ENCODE measurements around the gene AFF3.

AFF3 gene

DNA sequence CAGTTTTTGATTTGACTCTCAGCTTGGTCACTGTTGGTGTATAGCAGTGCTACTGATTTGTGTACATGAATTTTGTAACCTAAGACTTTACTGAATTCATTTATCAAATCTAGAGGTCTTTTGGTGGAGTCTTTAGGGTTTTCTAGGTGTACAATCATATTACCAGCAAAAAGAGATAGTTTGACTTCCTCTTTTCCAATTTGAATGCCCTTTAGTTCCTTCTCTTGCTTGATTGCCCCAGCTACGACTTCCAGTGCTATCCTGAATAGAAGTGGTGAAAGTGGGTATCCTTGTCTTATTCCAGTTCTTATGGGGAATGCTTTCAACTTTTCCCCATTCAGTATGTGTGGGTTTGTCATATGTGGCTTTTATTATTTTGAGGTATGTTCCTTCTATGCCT lies 339.7 kb downstream of the AFF3 start:
- Histone ChIP-seq H3K27me3 (ENCODE audit: control insufficient read depth, insufficient read depth, low read length) (no peaks in the 10 kb centered on the region), H3K4me1 (ENCODE audit: control insufficient read depth, insufficient read depth, low read length) (no peaks in the 10 kb centered on the region), H3K36me3 (ENCODE audit: control insufficient read depth, insufficient read depth, low read length) (no peaks in the 10 kb centered on the region), H3K9me3 (ENCODE audit: control insufficient read depth, low read length) (no peaks in the 10 kb centered on the region), H3K4me3 (ENCODE audit: low read length) (no peak overlapping the region), H3K9ac (ENCODE audit: low read length) (no peak overlapping the region)

DNA sequence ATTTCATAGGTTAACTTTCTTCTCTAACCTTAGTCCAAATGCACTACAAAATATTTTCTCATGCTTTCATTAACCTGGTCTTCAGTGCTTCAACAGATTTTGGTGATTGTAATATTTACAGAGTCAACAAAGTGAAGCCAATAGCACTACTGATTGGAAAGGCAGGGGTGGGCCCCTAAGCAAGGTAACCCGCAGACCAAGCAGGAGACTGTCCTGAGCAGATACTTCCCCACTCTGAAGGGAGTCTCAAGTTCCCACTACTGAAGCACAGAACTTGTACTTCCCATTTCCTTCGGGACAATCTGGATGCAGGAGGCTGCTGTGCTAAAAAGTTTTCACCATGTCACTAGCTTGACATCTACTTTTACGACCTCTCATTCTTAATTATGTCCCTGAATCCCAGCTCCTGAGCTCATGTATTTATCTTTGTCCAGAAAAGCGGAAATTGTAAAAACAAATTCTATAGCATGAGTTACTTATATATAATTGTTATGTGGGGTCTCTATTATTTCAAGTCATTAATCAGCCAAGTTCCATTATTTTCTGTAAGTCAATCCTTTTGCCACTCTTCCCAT lies 341.0 kb downstream of the AFF3 start:
- H3K9me3 ChIP-seq (ENCODE audit: control insufficient read depth, low read length) = no peaks in the 10 kb centered on the region

DNA sequence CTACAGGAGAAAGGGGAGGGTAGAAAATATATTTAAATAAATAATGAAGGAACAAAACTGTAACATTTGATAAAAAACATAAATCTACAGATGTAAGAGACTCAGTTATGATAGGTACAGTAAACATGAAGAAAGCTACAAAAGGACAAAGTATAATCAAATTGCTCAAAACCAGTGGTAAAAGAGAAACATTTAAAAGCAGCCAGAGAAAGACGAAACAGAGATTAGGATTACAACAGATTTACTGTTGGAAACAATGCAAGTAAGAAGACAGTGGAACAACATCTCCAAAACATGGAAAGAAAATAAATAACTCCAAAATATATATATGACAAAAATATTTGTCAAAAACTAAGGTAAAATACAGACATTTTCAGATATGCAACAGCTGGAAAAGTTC lies 344.9 kb downstream of the AFF3 start:
- Histone ChIP-seq H3K9me3 (ENCODE audit: control insufficient read depth, low read length) (no peaks in the 10 kb centered on the region), H3K36me3 (ENCODE audit: control insufficient read depth, insufficient read depth, low read length) (no peaks in the 10 kb centered on the region), H3K4me1 (ENCODE audit: control insufficient read depth, insufficient read depth, low read length) (no peaks in the 10 kb centered on the region), H3K27me3 (ENCODE audit: control insufficient read depth, insufficient read depth, low read length) (no peaks in the 10 kb centered on the region), H3K9ac (ENCODE audit: low read length) (no peak overlapping the region), H3K4me3 (ENCODE audit: low read length) (no peak overlapping the region)

More for the DNA sequence above, 341.0 kb downstream of the AFF3 start:
- Histone ChIP-seq H3K36me3 (ENCODE audit: control insufficient read depth, insufficient read depth, low read length) (no peaks in the 10 kb centered on the region), H3K27me3 (ENCODE audit: control insufficient read depth, insufficient read depth, low read length) (no peaks in the 10 kb centered on the region), H3K9ac (ENCODE audit: low read length) (no peak overlapping the region), H3K4me1 (ENCODE audit: control insufficient read depth, insufficient read depth, low read length) (no peaks in the 10 kb centered on the region), H3K4me3 (ENCODE audit: low read length) (no peak overlapping the region)

DNA sequence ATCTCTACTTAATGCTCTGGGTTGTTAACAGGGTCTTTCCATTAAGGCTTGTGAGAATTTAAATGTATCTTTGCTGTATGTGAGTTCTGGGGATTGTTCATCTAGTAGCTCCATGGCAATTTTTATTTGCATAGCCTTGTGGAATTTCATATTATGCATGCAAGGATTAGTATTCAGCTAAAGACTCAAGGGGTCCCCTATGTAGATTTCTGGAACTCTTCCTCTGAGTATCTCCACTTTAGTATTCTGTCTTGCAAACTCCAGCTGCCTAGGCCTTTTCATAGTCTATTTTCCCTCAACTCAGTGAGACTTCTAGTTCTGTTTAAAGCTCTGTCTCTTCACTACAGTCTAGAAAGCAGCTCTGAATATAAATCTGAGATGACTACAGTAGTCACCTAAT lies 348.0 kb downstream of the AFF3 start:
- Histone ChIP-seq H3K4me3 (ENCODE audit: low read length) (no peak overlapping the region), H3K36me3 (ENCODE audit: control insufficient read depth, insufficient read depth, low read length) (no peaks in the 10 kb centered on the region), H3K4me1 (ENCODE audit: control insufficient read depth, insufficient read depth, low read length) (no peaks in the 10 kb centered on the region), H3K27me3 (ENCODE audit: control insufficient read depth, insufficient read depth, low read length) (no peaks in the 10 kb centered on the region), H3K9me3 (ENCODE audit: control insufficient read depth, low read length) (no peaks in the 10 kb centered on the region), H3K9ac (ENCODE audit: low read length) (no peak overlapping the region)

DNA sequence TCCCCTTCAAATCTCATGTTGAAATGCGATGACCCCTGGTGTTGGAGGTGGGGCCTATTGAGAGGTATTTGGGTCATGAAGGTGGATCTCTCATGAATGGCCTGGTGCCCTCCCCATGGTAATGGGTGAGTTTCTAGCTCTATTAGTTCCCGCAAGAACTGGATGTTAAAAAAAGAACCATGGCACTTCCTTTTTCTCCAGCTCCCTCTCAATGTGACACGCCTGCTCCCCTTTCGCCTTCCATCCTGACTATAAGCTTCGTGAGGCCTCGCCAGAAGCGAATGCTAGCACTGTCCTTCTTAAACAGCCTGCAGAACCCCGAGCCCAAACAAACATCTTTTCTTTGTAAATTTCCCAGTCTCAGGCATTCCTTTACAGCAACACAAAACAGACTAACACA lies 349.4 kb downstream of the AFF3 start:
- H3K4me3 ChIP-seq (ENCODE audit: low read length) = no peak overlapping the region
- no peaks in the 10 kb centered on the region for H3K4me1 ChIP-seq (ENCODE audit: control insufficient read depth, insufficient read depth, low read length)
- H3K9me3 ChIP-seq (ENCODE audit: control insufficient read depth, low read length) = no peaks in the 10 kb centered on the region
- no peak overlapping the region for H3K9ac ChIP-seq (ENCODE audit: low read length)
- H3K36me3 ChIP-seq (ENCODE audit: control insufficient read depth, insufficient read depth, low read length) = no peaks in the 10 kb centered on the region
- H3K27me3 ChIP-seq (ENCODE audit: control insufficient read depth, insufficient read depth, low read length) = no peaks in the 10 kb centered on the region

DNA sequence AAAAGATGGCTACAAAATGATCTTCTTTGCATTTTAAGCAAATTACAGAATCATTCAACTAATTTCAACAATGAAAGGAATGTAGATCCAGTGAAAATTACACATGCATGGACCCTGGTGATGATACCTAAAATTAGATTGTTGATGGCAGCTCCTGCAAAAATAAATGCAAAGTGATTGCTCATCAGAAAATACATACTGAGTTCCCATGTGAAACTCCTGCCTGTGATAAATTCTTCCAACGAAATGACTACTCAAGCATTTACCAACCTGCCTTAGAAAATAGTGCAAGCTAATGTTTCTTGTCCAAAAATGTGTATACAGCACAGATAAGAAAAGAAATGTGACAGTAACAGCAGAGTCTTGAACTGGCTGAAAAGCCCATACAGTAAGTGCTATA lies 352.5 kb downstream of the AFF3 start:
- H3K9me3 ChIP-seq (ENCODE audit: control insufficient read depth, low read length) = no peaks in the 10 kb centered on the region
- no peaks in the 10 kb centered on the region for H3K4me1 ChIP-seq (ENCODE audit: control insufficient read depth, insufficient read depth, low read length)
- no peaks in the 10 kb centered on the region for H3K36me3 ChIP-seq (ENCODE audit: control insufficient read depth, insufficient read depth, low read length)
- H3K9ac ChIP-seq (ENCODE audit: low read length) = no peak overlapping the region
- no peak overlapping the region for H3K4me3 ChIP-seq (ENCODE audit: low read length)
- H3K27me3 ChIP-seq (ENCODE audit: control insufficient read depth, insufficient read depth, low read length) = no peaks in the 10 kb centered on the region

DNA sequence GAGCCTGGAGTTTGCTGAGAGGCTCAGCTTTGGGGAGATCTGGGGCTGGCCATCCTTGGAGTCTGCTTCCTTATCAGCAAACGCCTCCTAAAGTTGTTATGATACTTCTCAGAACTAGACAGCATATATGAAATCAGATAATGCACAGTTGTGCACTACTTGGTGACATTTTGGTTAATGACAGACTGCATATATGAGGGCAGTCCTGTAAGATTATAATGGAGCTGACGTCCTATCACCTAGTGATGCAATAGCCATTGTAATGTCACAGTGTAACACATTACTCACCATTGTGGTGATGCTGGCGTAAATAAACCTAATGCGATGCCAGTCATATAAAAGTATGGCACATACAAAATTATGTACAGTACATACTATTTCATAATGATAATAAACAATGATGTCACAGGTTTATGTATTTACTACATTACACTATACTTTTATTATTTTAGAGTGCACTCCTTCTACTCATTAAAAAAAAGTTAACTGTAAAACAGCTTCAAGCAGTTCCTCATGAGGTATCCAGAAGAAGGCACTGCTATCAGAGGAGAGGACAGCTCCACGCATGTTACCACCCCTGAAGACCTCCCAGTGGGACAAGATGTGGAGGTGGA lies 354.5 kb downstream of the AFF3 start:
- H3K4me1 ChIP-seq (ENCODE audit: control insufficient read depth, insufficient read depth, low read length) = no peaks in the 10 kb centered on the region

DNA sequence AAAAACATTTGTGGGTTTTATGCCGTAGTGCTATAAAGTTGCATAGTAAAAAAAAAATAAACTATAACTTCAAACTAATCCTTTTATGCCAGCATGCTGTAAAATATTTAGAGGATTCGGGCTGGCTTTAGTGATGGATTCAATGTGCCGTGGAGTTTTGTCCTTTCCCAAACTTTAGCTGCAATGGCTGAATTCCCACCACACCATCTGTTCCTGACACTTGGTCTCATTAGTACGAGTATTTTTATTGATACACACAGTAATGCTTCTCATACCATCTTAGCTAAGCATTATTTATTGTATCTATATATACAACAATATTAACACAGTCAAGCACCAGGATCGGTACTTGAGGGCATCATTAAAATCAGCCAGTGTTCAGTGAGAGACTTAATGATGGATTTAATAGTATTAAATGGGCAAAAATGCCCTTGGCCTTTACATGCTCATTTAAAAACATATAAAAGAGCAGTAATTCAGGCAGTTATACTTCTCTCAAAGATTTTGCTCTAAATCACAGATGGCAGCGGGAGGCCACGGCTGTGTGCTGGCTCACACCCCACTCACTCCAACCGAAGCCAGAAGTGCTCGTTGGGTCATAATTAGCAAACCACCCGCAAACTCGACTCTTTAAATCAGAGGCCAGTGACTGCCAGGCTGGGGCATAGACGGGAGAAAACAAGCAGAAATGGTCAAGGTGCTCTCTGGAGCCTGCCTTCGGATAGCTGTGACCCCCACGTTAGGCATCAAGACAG lies 355.6 kb downstream of the AFF3 start:
- Histone ChIP-seq H3K27me3 (ENCODE audit: control insufficient read depth, insufficient read depth, low read length) (no peaks in the 10 kb centered on the region), H3K9ac (ENCODE audit: low read length) (no peak overlapping the region), H3K9me3 (ENCODE audit: control insufficient read depth, low read length) (no peaks in the 10 kb centered on the region), H3K4me1 (ENCODE audit: control insufficient read depth, insufficient read depth, low read length) (no peaks in the 10 kb centered on the region), H3K4me3 (ENCODE audit: low read length) (no peak overlapping the region), H3K36me3 (ENCODE audit: control insufficient read depth, insufficient read depth, low read length) (no peaks in the 10 kb centered on the region)

More for the DNA sequence above, 354.5 kb downstream of the AFF3 start:
- H3K36me3 ChIP-seq (ENCODE audit: control insufficient read depth, insufficient read depth, low read length) = no peaks in the 10 kb centered on the region
- no peak overlapping the region for H3K9ac ChIP-seq (ENCODE audit: low read length)
- no peaks in the 10 kb centered on the region for H3K27me3 ChIP-seq (ENCODE audit: control insufficient read depth, insufficient read depth, low read length)
- H3K4me3 ChIP-seq (ENCODE audit: low read length) = no peak overlapping the region
- H3K9me3 ChIP-seq (ENCODE audit: control insufficient read depth, low read length) = no peaks in the 10 kb centered on the region

DNA sequence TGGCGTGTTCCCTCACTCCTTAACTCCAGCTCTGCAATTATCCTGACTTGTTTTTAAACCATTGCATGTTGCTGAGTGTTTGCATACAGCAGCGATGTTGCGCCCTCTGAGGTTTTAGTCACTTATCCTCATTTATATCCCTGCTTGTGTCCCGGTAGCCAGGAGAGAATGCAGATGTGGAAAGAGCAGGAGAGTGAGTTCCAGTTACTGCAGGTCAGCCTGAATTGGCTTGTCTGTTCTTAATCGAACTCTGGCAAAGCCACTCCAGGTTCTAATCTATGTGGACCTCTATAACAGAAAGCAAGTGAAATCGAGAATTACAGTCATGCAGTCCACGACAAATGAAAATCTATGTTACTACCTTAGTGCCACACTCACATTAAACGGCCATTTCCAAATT lies 357.4 kb downstream of the AFF3 start:
- H3K9ac ChIP-seq (ENCODE audit: low read length) = no peak overlapping the region
- no peaks in the 10 kb centered on the region for H3K27me3 ChIP-seq (ENCODE audit: control insufficient read depth, insufficient read depth, low read length)
- no peaks in the 10 kb centered on the region for H3K9me3 ChIP-seq (ENCODE audit: control insufficient read depth, low read length)
- H3K36me3 ChIP-seq (ENCODE audit: control insufficient read depth, insufficient read depth, low read length) = no peaks in the 10 kb centered on the region
- no peaks in the 10 kb centered on the region for H3K4me1 ChIP-seq (ENCODE audit: control insufficient read depth, insufficient read depth, low read length)
- no peak overlapping the region for H3K4me3 ChIP-seq (ENCODE audit: low read length)

DNA sequence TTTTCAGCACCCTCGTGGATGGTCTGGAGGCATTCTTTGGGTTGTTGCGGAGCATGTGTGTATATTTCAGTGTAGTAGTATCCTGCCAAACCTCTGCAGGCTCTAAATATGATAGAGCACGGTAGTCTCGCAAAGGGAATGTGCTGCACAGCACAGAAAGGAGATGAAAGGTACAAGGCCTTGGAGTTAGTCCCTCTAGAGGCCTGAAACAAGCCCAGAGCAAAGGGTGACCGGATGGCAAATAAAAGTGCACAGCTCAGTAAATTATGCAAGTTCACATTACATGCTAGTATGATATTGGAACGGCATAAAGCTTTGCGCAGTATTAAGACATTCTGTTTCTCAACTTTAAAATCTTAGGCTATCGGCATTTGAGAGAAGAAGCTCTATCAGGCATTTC lies 358.1 kb downstream of the AFF3 start:
- Histone ChIP-seq H3K9ac (ENCODE audit: low read length) (no peak overlapping the region), H3K4me1 (ENCODE audit: control insufficient read depth, insufficient read depth, low read length) (no peaks in the 10 kb centered on the region), H3K27me3 (ENCODE audit: control insufficient read depth, insufficient read depth, low read length) (no peaks in the 10 kb centered on the region), H3K36me3 (ENCODE audit: control insufficient read depth, insufficient read depth, low read length) (no peaks in the 10 kb centered on the region), H3K4me3 (ENCODE audit: low read length) (no peak overlapping the region), H3K9me3 (ENCODE audit: control insufficient read depth, low read length) (no peaks in the 10 kb centered on the region)

DNA sequence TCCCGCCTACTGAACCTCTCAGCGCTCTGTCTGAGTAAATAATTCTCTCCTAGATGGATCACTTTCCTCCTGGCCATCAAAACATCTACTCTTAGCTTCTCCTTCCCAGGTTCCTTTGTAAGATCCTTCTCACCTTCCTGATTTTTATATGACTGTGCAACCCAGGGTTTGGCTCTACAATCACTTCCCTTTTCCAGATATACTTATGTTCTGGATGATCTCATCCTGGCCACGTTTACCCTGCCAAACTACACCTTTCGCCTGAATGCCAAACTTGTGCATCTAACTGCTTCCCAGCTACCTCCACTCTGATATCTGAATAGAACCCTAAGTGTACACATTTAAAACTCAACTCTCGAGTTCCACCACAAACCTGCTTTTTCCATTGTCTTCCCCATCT lies 362.1 kb downstream of the AFF3 start:
- no peaks in the 10 kb centered on the region for H3K27me3 ChIP-seq (ENCODE audit: control insufficient read depth, insufficient read depth, low read length)
- no peaks in the 10 kb centered on the region for H3K4me1 ChIP-seq (ENCODE audit: control insufficient read depth, insufficient read depth, low read length)

DNA sequence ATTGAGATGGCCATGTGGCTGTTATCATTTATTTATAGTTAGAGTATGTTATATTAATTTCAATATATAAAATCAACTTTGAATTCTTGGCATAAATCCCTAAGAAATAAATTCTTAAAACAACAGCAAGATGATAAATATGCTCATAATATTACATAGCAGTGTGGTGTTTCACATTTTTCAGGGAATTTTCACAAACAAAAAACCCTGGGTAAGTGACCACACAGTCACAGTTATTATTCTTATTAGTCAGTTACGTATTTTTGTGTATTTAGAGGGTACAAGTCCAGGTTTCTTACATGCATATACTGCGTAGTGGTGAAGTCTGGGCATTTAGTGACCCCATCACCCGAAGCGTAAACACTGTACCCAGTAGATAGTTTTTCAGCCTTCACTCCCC lies 363.1 kb downstream of the AFF3 start:
- Histone ChIP-seq H3K27me3 (ENCODE audit: control insufficient read depth, insufficient read depth, low read length) (no peaks in the 10 kb centered on the region), H3K4me3 (ENCODE audit: low read length) (no peak overlapping the region), H3K9me3 (ENCODE audit: control insufficient read depth, low read length) (no peaks in the 10 kb centered on the region), H3K9ac (ENCODE audit: low read length) (no peak overlapping the region), H3K4me1 (ENCODE audit: control insufficient read depth, insufficient read depth, low read length) (no peaks in the 10 kb centered on the region), H3K36me3 (ENCODE audit: control insufficient read depth, insufficient read depth, low read length) (no peaks in the 10 kb centered on the region)

More for the DNA sequence above, 362.1 kb downstream of the AFF3 start:
- H3K9me3 ChIP-seq (ENCODE audit: control insufficient read depth, low read length) = no peaks in the 10 kb centered on the region
- no peak overlapping the region for H3K9ac ChIP-seq (ENCODE audit: low read length)
- H3K4me3 ChIP-seq (ENCODE audit: low read length) = no peak overlapping the region
- H3K36me3 ChIP-seq (ENCODE audit: control insufficient read depth, insufficient read depth, low read length) = no peaks in the 10 kb centered on the region

All from mucosa of stomach (tissue), 1 donor.